ENCODE data around the gene CNTN2.

Gene CNTN2

GRCh38 chr1:205049479-205049878, 6.5 kb downstream of the CNTN2 start:
- no peaks in the 10 kb centered on the region for H3K4me1 Mint-ChIP-seq
- TF ChIP-seq, protein P1, sequence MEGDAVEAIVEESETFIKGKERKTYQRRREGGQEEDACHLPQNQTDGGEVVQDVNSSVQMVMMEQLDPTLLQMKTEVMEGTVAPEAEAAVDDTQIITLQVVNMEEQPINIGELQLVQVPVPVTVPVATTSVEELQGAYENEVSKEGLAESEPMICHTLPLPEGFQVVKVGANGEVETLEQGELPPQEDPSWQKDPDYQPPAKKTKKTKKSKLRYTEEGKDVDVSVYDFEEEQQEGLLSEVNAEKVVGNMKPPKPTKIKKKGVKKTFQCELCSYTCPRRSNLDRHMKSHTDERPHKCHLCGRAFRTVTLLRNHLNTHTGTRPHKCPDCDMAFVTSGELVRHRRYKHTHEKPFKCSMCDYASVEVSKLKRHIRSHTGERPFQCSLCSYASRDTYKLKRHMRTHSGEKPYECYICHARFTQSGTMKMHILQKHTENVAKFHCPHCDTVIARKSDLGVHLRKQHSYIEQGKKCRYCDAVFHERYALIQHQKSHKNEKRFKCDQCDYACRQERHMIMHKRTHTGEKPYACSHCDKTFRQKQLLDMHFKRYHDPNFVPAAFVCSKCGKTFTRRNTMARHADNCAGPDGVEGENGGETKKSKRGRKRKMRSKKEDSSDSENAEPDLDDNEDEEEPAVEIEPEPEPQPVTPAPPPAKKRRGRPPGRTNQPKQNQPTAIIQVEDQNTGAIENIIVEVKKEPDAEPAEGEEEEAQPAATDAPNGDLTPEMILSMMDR (IDR thresholded peaks at IDR 0.05; ENCODE audit: unreplicated experiment in 3 of 3): no peak

DNA sequence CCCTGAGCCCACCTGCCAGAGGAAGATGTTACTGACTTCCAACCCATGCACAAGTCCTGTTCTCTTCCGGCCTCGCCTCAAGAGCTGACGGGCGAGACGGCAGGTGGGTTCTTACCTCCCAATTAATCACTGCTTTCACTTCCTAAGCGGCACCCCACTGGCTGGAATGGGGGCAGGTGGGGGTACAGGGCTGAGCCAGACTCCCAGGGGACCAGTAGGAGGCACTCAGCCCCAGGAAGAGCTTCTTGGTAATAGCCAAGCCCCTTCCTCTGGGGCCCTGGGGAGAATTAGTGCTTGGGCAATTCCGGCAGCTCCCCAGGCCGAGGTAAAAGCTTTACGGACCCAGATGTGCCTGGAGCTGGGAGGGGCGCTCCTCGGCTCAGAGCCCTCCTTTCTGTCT, 9.7 kb downstream of the CNTN2 start:
- TF ChIP-seq, protein P1 (IDR thresholded peaks at IDR 0.05; ENCODE audit: unreplicated experiment in 3 of 3): no peak
- Mint-ChIP-seq H3K27me3 (ENCODE audit: low read depth) (peaks cover 35% of the 10 kb centered on the region), H3K9me3 (no peaks in the 10 kb centered on the region), H3K27ac (no peak overlapping the region), H3K4me3 (no peak overlapping the region), H3K4me1 (no peaks in the 10 kb centered on the region), H3K36me3 (ENCODE audit: low read depth) (no peaks in the 10 kb centered on the region)

More at GRCh38 chr1:205049479-205049878, 6.5 kb downstream of the CNTN2 start:
- H3K4me3 Mint-ChIP-seq: no peak overlapping the region
- H3K27me3 Mint-ChIP-seq (ENCODE audit: low read depth): peaks cover 59% of the 10 kb centered on the region
- H3K27ac Mint-ChIP-seq: no peak overlapping the region
- H3K9me3 Mint-ChIP-seq: no peaks in the 10 kb centered on the region
- H3K36me3 Mint-ChIP-seq (ENCODE audit: low read depth): no peaks in the 10 kb centered on the region

DNA sequence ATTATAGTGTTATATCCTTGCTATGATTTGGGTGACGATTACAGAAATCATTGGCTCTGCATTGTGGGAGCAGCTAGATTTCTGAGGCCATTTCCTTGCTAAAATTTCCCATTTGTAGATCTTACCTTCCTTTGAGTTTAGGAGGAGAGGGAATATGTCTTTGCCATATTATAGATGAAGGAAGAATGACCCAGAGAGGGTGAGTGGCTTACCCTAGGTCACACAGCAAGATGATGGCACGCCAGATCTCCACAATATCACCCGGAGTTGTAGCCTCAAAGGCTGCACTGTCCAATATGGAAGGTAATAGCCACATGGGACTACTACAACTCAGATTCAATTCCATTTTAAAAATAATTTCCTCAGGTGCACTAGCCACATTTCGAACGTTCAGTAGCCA, 10.3 kb downstream of the CNTN2 start:
- Mint-ChIP-seq H3K27me3 (ENCODE audit: low read depth) (peaks cover 32% of the 10 kb centered on the region), H3K36me3 (ENCODE audit: low read depth) (no peaks in the 10 kb centered on the region), H3K9me3 (no peaks in the 10 kb centered on the region), H3K4me3 (no peak overlapping the region), H3K27ac (no peak overlapping the region), H3K4me1 (no peaks in the 10 kb centered on the region)
- TF ChIP-seq, protein P1 (IDR thresholded peaks at IDR 0.05; ENCODE audit: unreplicated experiment in 3 of 3): no peak

- Mint-ChIP-seq H3K9me3 (no peaks in the 10 kb centered on the region), H3K4me3 (no peak overlapping the region), H3K4me1 (no peaks in the 10 kb centered on the region), H3K36me3 (ENCODE audit: low read depth) (no peaks in the 10 kb centered on the region), H3K27me3 (ENCODE audit: low read depth) (peaks cover 29% of the 10 kb centered on the region), H3K27ac (no peak overlapping the region)
- TF ChIP-seq, protein P1 (IDR thresholded peaks at IDR 0.05; ENCODE audit: unreplicated experiment in 3 of 3): no peak
Measured at GRCh38 chr1:205054013-205054412, 11.0 kb downstream of the CNTN2 start.

- Mint-ChIP-seq H3K27me3 (ENCODE audit: low read depth) (peaks cover 16% of the 10 kb centered on the region), H3K4me1 (no peaks in the 10 kb centered on the region), H3K4me3 (no peak overlapping the region), H3K36me3 (ENCODE audit: low read depth) (no peaks in the 10 kb centered on the region), H3K27ac (no peak overlapping the region), H3K9me3 (no peaks in the 10 kb centered on the region)
- TF ChIP-seq, protein P1 (IDR thresholded peaks at IDR 0.05; ENCODE audit: unreplicated experiment in 3 of 3): no peak
Measured at GRCh38 chr1:205056188-205056611, 13.2 kb downstream of the CNTN2 start.

DNA sequence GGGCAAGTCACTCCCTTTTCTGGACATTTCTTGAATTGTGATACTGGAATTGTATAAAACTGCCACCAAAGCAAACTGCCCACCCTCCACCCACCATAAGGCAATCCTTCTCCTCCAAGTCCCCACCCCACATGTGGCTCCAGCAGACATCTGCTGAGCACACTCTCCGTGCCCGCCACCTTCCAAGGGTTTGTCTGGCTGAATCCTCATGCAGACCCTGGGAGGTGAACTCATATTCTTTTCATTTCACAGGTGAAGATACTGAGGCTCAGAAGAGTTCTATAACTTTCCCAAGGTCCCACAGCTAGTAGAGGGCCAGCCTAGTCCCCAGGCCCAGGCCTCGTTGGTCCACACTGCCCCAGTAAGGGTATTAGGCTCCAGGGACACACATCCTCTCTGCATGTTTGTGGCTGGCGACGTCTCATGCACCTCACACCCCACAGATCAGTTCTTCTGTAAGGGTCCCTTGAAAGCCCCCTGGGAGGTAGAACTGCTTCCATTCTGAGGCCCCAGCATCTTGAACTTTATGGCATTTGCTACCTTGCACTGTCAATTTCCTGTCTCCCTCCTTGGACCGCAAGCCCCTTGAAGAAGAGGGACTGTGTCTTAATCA, 14.1 kb downstream of the CNTN2 start:
- TF ChIP-seq, protein P1 (IDR thresholded peaks at IDR 0.05; ENCODE audit: unreplicated experiment in 3 of 3): no peak
- Mint-ChIP-seq H3K4me3 (no peak overlapping the region), H3K9me3 (no peaks in the 10 kb centered on the region), H3K27me3 (ENCODE audit: low read depth) (peaks cover 12% of the 10 kb centered on the region), H3K36me3 (ENCODE audit: low read depth) (no peaks in the 10 kb centered on the region), H3K4me1 (no peaks in the 10 kb centered on the region), H3K27ac (no peak overlapping the region)
